NCI-H2227 (cell line): ENCODE data around the gene CACNA1A.
"Not testable (repeated sequence)": the region's sequence is repeated elsewhere in the genome, so short reads cannot be mapped to it uniquely, and the experiment has no call there.

Experiments used
- DNase-seq: peaks from one replicate; lab custom pipeline; 2025; ENCODE audit not compliant: unreplicated experiment; lab: John Stamatoyannopoulos, UW

The CACNA1A gene

DNA sequence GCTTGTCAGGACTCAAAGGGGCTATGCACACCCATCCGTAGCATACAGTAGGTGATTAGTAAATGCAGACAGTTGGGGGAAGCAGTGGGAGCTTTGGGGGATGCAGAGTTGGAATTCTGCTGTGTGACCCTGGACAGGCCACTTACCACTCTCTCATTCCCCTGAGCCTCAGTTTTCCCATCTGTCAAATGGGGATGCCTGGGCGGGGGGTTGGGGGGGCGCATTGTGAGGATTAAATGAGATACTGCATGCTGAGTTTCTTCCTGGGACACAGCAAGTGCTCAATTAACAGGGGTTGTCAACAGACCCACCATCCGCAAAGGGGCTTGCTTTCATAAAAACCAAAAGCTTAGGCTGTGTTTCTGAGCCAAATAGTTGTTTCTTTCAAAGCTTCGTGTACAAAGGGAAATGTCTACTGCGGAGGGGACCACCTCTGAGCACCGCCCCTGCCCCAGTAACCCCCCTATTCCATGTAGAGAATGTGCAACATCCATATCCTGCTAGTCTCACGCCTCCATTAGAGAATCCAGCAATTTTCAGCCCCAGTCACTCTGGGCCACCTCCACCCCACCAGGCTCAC is 223.7 kb downstream of the CACNA1A start:
- DNase-seq: no peak

DNA sequence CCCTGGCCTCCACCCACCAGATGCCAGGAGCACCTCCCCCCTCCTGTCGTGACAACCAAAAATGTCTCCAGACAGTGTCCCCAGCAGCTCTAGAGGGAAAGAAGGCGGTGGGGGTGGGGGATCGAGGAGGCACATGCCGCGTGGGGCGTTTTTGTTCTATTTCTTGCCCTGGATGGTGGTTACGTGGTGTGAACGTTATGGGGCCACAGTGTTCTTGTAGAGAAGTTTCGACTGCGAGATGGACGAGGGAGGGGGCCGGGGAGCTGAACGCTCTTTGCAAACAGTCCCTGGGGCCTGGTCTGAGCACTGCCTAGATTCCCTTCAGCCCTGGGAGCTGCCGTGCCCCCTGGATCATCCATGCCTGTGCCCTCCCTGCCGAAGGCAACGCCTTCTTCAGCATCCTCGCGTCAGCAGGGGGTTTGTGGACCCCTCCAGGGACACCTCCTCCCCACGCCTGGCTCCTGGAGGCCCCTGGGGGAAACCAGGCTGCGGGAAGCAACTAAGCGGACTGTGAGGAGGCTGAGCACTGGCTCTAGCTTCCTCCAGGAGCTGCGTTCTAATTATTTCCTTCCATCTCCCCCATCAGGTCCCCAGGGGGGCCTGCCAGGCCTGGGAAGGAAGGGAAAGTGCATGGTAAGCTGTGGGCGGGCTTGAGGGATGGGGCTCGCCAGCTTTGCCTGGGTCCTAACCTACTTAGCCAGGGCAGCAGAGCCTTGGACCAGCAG is 224.6 kb downstream of the CACNA1A start:
- no peak for DNase-seq

DNA sequence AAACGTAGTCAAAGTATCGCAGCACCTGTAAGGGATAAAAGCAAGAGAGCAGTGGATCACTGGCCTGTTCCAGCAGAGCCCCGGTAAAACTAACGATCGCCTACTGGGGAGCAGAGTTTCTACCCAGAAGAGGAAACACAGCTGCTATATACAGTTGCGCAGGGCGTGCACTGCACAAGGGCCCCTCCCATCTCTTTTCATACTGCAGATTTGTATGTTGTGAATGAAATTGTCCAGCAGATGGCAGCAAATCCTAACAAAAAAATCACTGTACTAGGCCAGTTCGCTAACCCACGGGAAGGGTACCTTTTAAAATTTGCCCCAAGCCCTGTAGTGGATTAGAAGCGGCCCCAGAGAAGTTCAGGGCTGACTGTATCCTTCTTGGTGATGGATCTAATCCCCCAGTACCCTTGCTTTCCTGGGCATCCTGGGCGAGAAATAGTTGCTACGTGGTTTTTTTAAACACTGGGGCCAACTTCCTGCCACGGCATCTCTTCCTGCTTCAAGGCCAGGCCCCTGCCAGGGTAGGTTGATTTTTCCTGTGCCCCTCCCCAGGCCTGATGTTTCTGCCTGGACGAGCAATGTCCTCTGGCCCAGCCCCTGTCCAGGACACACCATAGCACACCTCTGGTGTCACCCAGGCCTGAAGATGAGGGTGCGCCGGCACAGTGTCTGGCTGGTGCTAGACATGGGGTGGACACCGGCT is 229.0 kb downstream of the CACNA1A start:
- DNase-seq: peak; percentile 77

DNA sequence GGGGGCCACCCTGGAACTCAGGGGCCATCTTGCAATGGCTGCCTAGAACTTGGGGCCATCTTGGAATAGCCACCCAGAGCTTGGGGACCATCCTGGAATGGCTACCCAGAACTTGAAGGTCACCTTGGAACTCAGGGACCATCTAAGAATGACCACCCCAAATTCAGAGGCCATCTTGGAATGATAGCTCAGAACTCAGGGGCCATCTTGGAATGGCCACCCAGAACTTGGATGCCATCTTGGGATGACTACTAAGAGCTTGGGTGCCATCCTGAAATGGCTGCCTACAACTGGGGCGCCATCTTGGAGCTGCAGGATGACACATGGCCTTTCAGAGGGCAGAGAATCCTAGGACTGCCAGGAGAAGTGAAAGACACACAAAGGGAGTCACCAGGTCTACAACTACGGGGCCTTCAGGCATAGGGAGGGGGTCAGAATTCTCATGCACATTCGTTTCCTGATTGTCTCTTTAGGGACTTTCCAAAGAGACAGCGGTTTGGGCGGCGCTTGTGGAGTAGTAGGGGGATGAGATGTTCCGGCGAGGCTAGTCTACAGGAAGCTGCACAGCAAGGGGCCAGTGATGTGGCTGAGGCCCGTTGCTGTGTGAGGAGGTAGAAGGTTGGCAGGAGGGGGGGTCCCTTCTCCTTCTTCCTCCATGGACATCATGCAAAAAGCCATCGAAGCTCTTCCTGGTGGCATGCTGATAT is 231.1 kb downstream of the CACNA1A start:
- DNase-seq: no peak

DNA sequence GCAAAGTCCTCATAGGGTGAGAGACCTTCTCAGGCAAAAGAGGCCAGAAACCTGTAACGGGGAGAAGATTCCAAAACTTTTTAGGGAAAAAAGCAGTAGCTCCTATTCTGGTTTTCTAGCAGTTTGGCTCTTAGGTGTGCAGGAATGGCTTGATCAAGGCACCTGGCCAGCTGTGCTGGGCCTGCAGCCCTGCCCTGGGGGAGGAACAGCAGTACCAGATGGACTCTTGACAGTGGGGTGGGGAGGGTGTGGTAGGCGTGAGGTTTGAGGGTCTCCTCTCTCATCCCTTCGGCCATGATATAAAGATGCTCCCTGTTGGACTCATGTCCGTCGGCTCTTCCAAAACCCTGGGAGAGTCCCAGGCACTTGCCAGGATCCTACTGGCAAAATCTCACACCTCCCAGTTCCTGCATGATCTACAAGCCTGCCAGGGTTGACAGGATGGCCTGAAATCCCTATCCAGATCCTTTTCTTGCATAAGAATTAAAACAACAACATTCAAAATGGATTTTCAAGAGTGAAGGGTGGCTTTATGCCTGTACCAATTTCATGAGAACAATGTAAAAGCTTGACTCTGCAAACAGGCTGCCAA is 235.7 kb downstream of the CACNA1A start:
- DNase-seq: no peak

DNA sequence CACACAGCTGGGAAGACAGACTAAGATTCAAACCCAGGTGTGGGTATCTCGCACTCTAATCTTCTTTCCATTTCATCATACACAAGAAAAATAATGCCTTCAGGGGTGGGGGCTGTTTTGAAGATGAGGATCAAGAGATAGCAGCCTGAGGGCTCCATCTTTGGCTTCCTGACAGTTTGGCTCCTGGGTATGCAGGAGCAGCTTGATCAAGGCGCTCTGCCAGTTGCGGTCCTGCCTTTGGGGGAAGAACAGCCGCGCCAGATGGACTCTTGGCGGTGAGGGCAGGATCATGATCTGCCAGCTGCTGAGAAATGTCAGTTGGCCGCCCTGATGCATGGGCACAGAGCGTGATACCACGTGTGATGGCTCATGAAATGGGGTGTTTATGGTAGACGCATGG is 236.9 kb downstream of the CACNA1A start:
- DNase-seq: no peak

DNA sequence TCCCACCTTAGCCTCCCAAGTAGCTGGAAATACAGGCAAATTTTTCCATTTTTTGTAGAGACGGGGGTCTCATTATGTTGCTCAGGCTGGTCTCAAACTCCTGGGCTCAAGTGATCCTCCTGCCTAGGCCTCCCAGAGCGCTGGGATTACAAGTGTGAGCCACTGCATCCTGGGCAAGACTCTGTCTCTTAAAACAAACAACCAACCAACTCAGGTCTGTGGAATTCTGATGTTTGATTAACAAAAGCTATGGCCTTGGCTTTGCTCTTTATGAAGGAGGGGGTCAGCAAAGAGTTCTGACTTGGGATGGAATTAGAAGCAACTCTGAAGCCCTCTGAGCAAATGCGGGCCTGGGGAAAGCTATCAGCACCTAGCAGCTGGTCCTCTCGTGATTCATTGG is 238.4 kb downstream of the CACNA1A start:
- DNase-seq: no peak

DNA sequence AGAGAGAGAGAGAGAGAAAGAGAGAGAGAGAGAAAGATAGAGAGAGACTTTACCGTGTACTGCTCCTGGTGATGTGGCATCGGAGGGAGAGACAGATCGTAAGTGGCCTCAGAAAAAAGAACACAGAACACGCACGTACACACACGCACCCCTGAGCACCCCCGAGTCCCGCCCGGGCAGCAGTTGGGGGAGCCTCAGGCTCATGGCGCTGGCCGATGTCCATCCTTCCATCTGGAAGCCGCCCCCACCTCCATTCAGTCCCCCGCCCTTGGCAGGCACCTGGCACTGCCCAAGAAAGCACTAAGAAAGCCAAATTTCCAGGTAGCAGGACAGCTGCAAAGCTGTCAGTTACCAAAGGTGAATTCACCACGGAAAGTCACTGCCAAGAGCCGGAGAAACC is 239.1 kb downstream of the CACNA1A start:
- DNase-seq: no peak

DNA sequence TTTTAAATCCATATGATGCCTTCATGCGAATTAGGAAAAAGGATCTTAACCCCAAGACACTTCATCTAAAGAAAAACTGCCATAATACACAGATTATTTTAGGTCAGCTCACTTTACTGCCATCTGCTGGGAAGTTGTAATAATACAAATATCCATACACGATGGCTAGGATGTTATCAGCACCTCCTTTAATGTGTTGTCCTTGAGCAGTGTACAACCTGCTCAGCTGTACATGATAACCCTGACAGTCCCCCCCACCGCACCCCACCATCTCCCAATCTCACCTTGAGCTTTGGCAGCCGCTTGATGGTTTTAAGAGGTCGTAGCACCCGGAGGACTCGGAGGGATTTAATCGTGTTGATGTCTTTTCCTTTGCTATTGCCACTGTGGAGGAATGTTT is 243.8 kb downstream of the CACNA1A start:
- DNase-seq: peak; percentile 42

DNA sequence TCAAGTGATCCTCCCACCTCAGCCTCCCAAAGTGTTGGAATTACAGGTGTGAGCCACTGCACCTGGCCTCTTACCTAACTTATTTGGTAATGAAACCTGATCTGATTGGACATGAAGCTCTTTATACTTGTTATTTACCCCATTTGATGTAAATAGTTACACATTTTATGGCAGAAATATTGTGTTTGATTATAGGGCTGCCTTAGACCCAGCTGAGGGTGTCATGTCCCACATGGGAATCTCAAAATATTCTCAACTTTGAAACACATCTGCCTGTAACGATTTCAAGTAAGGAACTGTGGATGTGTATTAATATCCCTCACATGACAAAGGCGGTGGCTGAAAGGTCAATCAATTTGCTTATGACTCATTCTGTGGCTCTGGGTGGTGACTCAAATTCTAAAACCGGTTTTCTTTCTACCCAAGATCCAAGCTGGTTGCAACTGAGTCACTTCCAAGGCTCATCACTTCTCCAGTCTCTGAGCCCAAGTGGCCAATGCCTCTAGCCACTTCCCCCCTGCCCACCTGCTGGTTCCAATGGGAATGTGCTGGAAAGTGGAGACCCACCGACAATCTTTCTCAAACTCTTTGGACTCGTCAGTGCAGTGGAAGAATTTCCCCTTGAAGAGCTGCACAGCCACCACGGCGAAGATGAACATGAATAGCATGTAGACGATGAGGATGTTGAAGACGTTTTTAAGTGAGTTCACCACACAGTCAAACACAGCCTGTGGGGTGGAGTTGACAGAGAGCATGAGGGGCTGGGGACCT is 245.2 kb downstream of the CACNA1A start:
- DNase-seq: no peak

DNA sequence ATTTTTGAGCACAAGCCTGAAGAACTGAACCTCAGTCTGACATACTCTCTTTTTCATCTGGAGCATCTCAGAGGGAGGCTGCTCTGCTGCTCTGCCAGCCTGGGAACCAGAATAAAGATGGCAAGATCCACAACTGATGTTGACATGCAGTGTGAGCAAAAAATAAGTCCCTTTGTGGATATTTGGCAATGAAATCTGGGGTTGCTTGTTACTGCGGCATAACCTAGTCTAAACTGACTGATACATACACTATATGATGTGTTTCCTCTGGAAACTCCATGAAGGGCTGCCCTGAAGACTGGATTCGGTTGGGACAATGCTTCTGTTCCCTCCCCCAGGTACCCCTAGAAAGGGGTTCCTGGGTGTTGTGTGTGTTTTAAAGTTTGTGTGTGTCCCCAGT is 249.4 kb downstream of the CACNA1A start:
- DNase-seq: no peak

DNA sequence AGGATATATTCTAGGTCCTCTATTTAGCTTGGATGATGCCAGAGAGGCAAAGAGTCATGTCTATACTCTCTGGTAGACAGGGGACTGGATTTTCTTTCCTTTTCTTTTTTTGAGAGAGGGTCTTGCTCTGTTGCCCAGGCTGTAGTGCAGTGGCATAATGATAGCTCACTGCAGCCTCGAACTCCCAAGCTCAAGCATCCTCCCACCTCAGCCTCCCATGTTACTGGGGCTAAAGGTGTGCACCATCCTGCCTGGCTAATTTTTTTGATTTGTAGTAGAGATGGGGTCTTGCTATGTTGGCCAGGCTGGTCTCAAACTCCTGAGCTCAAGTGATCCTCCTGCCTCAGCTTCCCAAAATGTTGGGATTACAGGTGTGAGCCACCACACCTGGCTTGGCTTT is 249.9 kb downstream of the CACNA1A start:
- not testable (repeated sequence) for DNase-seq

DNA sequence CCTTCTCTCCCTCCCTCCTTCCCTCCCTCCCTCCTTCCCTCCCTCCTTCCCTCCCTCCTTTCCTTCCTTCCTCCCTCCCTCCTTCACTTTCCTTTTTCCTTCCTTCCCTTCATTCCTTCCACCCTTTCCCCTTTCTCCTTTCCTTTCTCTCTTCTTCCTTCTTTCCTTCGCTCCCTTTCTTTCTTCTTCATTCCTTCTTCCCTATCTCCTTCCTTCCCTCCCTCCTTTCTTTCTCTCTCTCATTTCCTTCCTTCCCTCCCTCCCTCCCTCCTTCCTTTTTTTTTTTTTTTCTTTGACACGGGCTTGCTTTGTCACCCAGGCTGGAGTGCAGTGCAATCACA is 250.6 kb downstream of the CACNA1A start:
- DNase-seq: no peak

DNA sequence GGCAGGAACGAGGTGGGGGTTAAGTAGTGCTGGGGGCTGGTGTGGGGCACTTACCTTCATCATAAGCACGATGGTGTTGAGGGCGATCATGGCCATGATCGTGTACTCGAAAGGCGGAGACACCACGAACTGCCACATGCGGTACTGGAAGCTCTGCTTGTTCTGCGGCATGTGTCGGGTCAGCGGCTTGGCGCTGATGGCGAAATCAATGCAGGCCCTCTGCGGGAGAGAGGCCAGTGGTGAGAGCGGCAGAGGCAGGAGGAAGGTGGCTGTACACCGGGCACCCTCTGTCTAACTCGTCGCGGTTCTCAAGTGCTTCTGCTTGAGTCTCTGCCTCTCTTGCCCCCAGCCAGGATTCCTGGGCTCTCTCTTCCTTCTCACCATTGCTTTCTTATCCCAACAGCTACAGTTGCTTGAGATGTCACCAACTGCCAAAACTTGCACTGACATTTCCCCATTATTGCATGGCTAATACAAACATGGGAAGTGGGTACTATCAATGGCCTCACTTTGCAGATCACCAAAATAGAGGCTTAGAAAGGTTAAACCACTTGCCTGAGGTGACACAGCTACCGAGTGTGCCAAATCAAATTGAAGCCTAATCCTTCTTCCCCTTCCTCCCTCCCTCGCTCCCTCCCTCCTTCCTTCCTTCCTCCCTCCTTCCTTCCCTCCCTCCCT is 251.1 kb downstream of the CACNA1A start:
- no peak for DNase-seq

DNA sequence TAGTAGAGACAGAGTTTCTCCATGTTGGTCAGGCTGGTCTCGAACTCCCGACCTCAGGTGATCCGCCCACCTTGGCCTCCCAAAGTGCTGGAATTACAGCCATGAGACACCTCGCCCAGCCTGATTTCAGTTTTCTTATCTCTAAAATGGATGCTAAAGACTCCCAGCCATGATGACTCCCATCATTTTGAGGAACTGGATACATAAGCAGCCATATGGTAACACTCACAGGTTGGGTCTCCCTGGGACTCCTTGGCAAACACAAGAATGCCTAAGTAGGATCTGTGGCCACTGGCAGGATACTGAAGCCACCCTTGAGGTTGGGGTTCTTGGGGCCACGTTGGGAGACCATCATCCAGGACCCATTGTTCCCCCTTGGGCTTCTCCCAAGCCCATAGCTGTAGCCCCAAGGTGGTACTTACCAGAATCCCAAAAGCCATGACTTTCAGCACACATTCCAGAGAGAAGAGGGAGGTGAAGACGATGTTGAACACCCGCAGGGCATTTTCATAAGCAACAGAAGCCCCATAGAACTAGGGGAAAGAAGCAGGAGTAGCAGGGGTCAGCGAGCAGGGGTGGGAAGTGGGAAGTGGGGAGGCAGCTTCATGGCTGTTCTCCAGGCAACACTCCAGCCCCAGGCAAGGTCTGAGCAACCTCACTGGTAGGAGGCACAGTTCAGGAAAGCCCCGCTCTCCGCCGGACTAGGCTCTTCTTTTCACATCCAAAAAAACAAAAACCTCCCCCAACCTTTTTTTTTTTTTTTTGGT is 253.5 kb downstream of the CACNA1A start:
- DNase-seq: no peak

DNA sequence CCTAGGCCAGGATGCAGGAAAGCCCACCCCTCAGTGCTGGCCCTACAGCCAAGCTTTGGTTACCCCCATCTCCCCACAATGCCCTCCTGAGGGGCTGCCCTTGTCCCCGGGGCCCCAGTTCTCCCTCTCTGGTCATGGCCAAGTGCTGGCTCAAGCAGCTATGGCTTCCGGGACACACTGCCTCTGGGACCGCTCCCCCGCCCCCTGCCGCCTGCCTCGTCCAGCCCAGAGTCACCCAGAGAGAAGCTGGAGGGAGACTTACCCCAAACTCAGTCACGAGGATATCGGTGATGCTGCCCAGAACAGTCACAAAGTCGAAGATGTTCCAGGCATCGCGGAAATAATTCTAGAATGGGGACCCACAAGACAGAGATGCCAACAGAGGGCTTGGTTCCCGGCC is 261.4 kb downstream of the CACNA1A start:
- DNase-seq: no peak

DNA sequence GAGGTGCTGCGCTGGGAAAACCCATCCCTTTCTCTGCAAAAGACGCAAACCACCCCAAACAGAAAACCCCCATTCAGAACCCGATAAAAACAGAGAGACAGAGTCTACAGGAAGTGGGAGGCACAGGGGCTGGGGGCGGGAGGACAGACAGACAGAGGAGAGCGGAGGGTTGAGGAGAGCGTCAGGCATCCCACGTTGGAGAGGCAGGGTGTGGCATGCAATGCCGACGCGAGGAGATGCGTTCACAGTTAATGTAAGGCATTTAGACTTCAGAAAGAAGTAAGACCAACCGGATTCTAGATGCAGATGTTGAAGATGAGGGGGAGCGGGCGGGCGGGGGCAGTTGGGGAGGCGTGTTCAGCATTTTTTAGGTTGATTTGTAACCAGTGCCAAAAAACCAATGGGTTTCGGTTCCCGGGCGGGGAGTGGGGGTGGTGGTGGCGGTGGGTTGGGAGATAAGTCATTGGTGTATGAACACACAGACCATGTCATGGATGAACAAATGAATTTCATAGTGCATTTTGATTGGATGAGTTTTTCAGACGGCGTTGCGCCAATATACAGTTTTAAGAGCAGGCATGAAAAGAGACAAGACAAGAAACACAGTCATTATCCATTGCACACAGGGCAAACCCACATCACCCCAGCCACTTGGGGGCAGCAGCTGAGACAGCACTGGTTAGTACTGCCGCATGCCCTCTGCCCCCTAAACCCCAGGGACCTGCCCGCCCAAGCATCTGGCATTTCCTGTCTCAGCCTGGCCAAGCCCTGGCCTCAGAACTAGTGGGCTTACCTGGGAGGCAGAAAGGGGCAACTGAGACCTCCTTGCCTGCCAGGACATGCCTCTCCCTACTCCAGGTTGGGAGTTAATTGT is 264.8 kb downstream of the CACNA1A start:
- DNase-seq: no peak

DNA sequence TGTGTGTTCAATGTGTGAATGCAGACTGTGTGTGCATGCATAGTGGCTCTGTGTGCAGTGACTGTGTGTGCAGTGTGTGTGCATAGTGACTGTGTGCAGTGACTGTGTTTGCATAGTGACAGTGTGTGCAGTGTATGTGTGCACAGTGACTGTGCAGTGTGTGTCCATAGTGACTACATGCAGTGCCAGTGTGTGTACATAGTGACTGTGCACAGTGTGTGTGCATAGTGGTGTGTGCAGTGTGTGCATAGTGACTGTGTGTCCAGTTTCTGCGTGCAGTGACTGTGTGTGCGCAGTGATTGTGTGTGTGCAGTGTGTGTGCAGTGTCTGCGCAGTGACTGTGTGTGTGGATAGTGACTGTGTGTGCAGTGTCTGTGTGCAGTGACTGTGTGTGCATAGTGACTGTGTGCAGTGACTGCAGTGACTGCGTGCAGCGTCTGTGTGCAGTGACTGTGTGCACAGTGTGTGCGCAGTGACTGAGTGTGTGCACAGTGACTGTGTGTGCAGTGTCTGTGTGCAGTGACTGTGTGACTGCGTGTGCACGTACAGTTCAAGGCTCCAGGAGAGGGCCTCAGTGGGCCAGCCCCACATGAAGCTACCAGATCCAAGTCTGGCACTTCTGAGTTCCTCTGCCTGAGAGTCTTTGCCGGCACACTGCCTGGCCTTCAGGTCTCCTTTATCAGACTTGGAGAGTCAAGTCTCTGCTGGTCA is 265.8 kb downstream of the CACNA1A start:
- DNase-seq: no peak
